GM18498 (cell line): ENCODE measurements around the gene MRGPRD.

Experiments used
- ATAC-seq: cut with Tn5 transposase; IDR thresholded peaks from one replicate; pipeline ENCODE4 v1.9.1; 2021; ENCODE audit warnings: mild to moderate bottlenecking, moderate library complexity; ENCODE audit not compliant: unreplicated experiment

Gene MRGPRD

GRCh38 chr11:68970921-68971636 is 9.7 kb downstream of the MRGPRD start:
- ATAC-seq, result no peak

- ATAC-seq, result no peak
Observed at GRCh38 chr11:68969386-68969785, 11.4 kb downstream of the MRGPRD start.

GRCh38 chr11:68968306-68969250 is 12.2 kb downstream of the MRGPRD start:
- no peak for ATAC-seq

GRCh38 chr11:68966894-68967780 is 13.6 kb downstream of the MRGPRD start:
- no peak for ATAC-seq

GRCh38 chr11:68965901-68966853 is 14.6 kb downstream of the MRGPRD start:
- no peak for ATAC-seq

- ATAC-seq, result no peak
Observed at GRCh38 chr11:68963779-68964178, 17.0 kb downstream of the MRGPRD start.

- ATAC-seq, result no peak
Observed at GRCh38 chr11:68962527-68963250, 18.1 kb downstream of the MRGPRD start.

GRCh38 chr11:68961245-68961644 is 19.5 kb downstream of the MRGPRD start:
- no peak for ATAC-seq

GRCh38 chr11:68960294-68961071 is 20.3 kb downstream of the MRGPRD start:
- ATAC-seq, result no peak

GRCh38 chr11:68959465-68960293 is 21.1 kb downstream of the MRGPRD start:
- no peak for ATAC-seq

GRCh38 chr11:68958211-68958610 is 22.6 kb downstream of the MRGPRD start:
- ATAC-seq, result no peak

GRCh38 chr11:68956547-68957254 is 24.1 kb downstream of the MRGPRD start:
- no peak for ATAC-seq

- ATAC-seq, result no peak
Observed at GRCh38 chr11:68956142-68956541, 24.6 kb downstream of the MRGPRD start.

- no peak for ATAC-seq
Observed at GRCh38 chr11:68955607-68955958, 25.2 kb downstream of the MRGPRD start.

- ATAC-seq, result no peak
Observed at GRCh38 chr11:68954836-68955606, 25.8 kb downstream of the MRGPRD start.

- ATAC-seq, result no peak
Observed at GRCh38 chr11:68950762-68951161, 30.0 kb downstream of the MRGPRD start.
